ENCODE results near the gene ZNF786.
"Not testable (repeated sequence)": the region's sequence is repeated elsewhere in the genome, so short reads cannot be mapped to it uniquely, and the experiment has no call there.

Gene ZNF786

GRCh38 chr7:149099058-149099457 is 8.5 kb upstream of the ZNF786 start:
- ATAC-seq, result no peak
- H3K27ac Mint-ChIP-seq, result no peak overlapping the region
- peaks cover 2% of the 10 kb centered on the region for H3K36me3 Mint-ChIP-seq
- no peak overlapping the region for H3K4me3 Mint-ChIP-seq
- H3K9me3 Mint-ChIP-seq, result no peaks in the 10 kb centered on the region
- no peaks in the 10 kb centered on the region for H3K27me3 Mint-ChIP-seq
- no peaks in the 10 kb centered on the region for H3K4me1 Mint-ChIP-seq

- H3K4me1 Mint-ChIP-seq, result no peaks in the 10 kb centered on the region
- no peaks in the 10 kb centered on the region for H3K9me3 Mint-ChIP-seq
- no peaks in the 10 kb centered on the region for H3K36me3 Mint-ChIP-seq
- H3K27ac Mint-ChIP-seq, result no peak overlapping the region
- ATAC-seq, result no peak
- no peak overlapping the region for H3K4me3 Mint-ChIP-seq
- no peaks in the 10 kb centered on the region for H3K27me3 Mint-ChIP-seq
Observed at GRCh38 chr7:149097088-149097487, 6.6 kb upstream of the ZNF786 start.

- no peaks in the 10 kb centered on the region for H3K9me3 Mint-ChIP-seq
Observed at GRCh38 chr7:149093228-149093627, 2.7 kb upstream of the ZNF786 start.

GRCh38 chr7:149092244-149092643 is 1.7 kb upstream of the ZNF786 start:
- not testable (repeated sequence) for H3K36me3 Mint-ChIP-seq, ATAC-seq, H3K27me3 Mint-ChIP-seq, H3K9me3 Mint-ChIP-seq
- peak overlapping the region; percentile 37 for H3K4me3 Mint-ChIP-seq
- H3K4me1 Mint-ChIP-seq, result peaks cover 17% of the 10 kb centered on the region
- peak overlapping the region; percentile 89 for H3K27ac Mint-ChIP-seq

More at GRCh38 chr7:149093228-149093627, 2.7 kb upstream of the ZNF786 start:
- no peak for ATAC-seq
- no peaks in the 10 kb centered on the region for H3K36me3 Mint-ChIP-seq
- H3K27me3 Mint-ChIP-seq, result no peaks in the 10 kb centered on the region
- peak overlapping the region; percentile 89 for H3K27ac Mint-ChIP-seq
- no peak overlapping the region for H3K4me3 Mint-ChIP-seq
- peaks cover 12% of the 10 kb centered on the region for H3K4me1 Mint-ChIP-seq

GRCh38 chr7:149087376-149087775 is 3.1 kb downstream of the ZNF786 start:
- no peaks in the 10 kb centered on the region for H3K9me3 Mint-ChIP-seq
- peaks cover 13% of the 10 kb centered on the region for H3K36me3 Mint-ChIP-seq
- no peaks in the 10 kb centered on the region for H3K27me3 Mint-ChIP-seq
- no peak for ATAC-seq
- no peak overlapping the region for H3K27ac Mint-ChIP-seq
- H3K4me3 Mint-ChIP-seq, result no peak overlapping the region
- peaks cover 33% of the 10 kb centered on the region for H3K4me1 Mint-ChIP-seq

- Mint-ChIP-seq H3K27ac (no peak overlapping the region), H3K9me3 (no peaks in the 10 kb centered on the region), H3K27me3 (no peaks in the 10 kb centered on the region), H3K4me1 (peaks cover 28% of the 10 kb centered on the region), H3K36me3 (peaks cover 14% of the 10 kb centered on the region), H3K4me3 (no peak overlapping the region)
- ATAC-seq, result no peak
Observed at GRCh38 chr7:149085866-149086265, 4.7 kb downstream of the ZNF786 start.

GRCh38 chr7:149084407-149084806 is 6.1 kb downstream of the ZNF786 start:
- H3K36me3 Mint-ChIP-seq, result peaks cover 23% of the 10 kb centered on the region
- H3K4me1 Mint-ChIP-seq, result peaks cover 22% of the 10 kb centered on the region
- no peaks in the 10 kb centered on the region for H3K9me3 Mint-ChIP-seq
- H3K27ac Mint-ChIP-seq, result no peak overlapping the region
- H3K4me3 Mint-ChIP-seq, result no peak overlapping the region
- no peak for ATAC-seq
- H3K27me3 Mint-ChIP-seq, result no peaks in the 10 kb centered on the region

- Mint-ChIP-seq H3K36me3 (peaks cover 36% of the 10 kb centered on the region), H3K27ac (no peak overlapping the region), H3K4me3 (no peak overlapping the region), H3K27me3 (no peaks in the 10 kb centered on the region), H3K9me3 (no peaks in the 10 kb centered on the region), H3K4me1 (peaks cover 16% of the 10 kb centered on the region)
- ATAC-seq, result no peak
Observed at GRCh38 chr7:149081914-149082313, 8.6 kb downstream of the ZNF786 start.

GRCh38 chr7:149077594-149077993 is 12.9 kb downstream of the ZNF786 start:
- H3K4me1 Mint-ChIP-seq, result no peaks in the 10 kb centered on the region
- no peak overlapping the region for H3K27ac Mint-ChIP-seq
- no peaks in the 10 kb centered on the region for H3K9me3 Mint-ChIP-seq
- peaks cover 32% of the 10 kb centered on the region for H3K36me3 Mint-ChIP-seq
- no peaks in the 10 kb centered on the region for H3K27me3 Mint-ChIP-seq
- no peak for ATAC-seq
- no peak overlapping the region for H3K4me3 Mint-ChIP-seq

- no peak overlapping the region for H3K27ac Mint-ChIP-seq
- no peak overlapping the region for H3K4me3 Mint-ChIP-seq
- H3K36me3 Mint-ChIP-seq, result peaks cover 46% of the 10 kb centered on the region
- H3K9me3 Mint-ChIP-seq, result no peaks in the 10 kb centered on the region
- H3K4me1 Mint-ChIP-seq, result no peaks in the 10 kb centered on the region
- no peaks in the 10 kb centered on the region for H3K27me3 Mint-ChIP-seq
- ATAC-seq, result no peak
Observed at GRCh38 chr7:149075286-149075685, 15.2 kb downstream of the ZNF786 start.

- no peak for ATAC-seq
Observed at GRCh38 chr7:149074116-149074885, 16.2 kb downstream of the ZNF786 start.

GRCh38 chr7:149072438-149072775 is 18.1 kb downstream of the ZNF786 start:
- ATAC-seq, result no peak
- H3K27ac Mint-ChIP-seq, result no peak overlapping the region
- no peaks in the 10 kb centered on the region for H3K9me3 Mint-ChIP-seq
- no peak overlapping the region for H3K4me3 Mint-ChIP-seq
- H3K36me3 Mint-ChIP-seq, result peaks cover 42% of the 10 kb centered on the region
- H3K4me1 Mint-ChIP-seq, result peaks cover 6% of the 10 kb centered on the region
- no peaks in the 10 kb centered on the region for H3K27me3 Mint-ChIP-seq

More at GRCh38 chr7:149074116-149074885, 16.2 kb downstream of the ZNF786 start:
- H3K27ac Mint-ChIP-seq, result no peak overlapping the region
- H3K9me3 Mint-ChIP-seq, result no peaks in the 10 kb centered on the region
- no peaks in the 10 kb centered on the region for H3K4me1 Mint-ChIP-seq
- no peak overlapping the region for H3K4me3 Mint-ChIP-seq
- peaks cover 45% of the 10 kb centered on the region for H3K36me3 Mint-ChIP-seq
- H3K27me3 Mint-ChIP-seq, result no peaks in the 10 kb centered on the region

GRCh38 chr7:149071641-149072437 is 18.7 kb downstream of the ZNF786 start:
- H3K27ac Mint-ChIP-seq, result no peak overlapping the region
- peak overlapping the region; percentile 7 for H3K4me3 Mint-ChIP-seq
- H3K27me3 Mint-ChIP-seq, result no peaks in the 10 kb centered on the region
- ATAC-seq, result peak; percentile 43
- peaks cover 6% of the 10 kb centered on the region for H3K4me1 Mint-ChIP-seq
- no peaks in the 10 kb centered on the region for H3K9me3 Mint-ChIP-seq
- H3K36me3 Mint-ChIP-seq, result peaks cover 37% of the 10 kb centered on the region

- no peak overlapping the region for H3K27ac Mint-ChIP-seq
- no peaks in the 10 kb centered on the region for H3K27me3 Mint-ChIP-seq
- H3K9me3 Mint-ChIP-seq, result no peaks in the 10 kb centered on the region
- no peak overlapping the region for H3K4me3 Mint-ChIP-seq
- peaks cover 32% of the 10 kb centered on the region for H3K36me3 Mint-ChIP-seq
- ATAC-seq, result no peak
- peaks cover 6% of the 10 kb centered on the region for H3K4me1 Mint-ChIP-seq
Observed at GRCh38 chr7:149071182-149071635, 19.3 kb downstream of the ZNF786 start.

- H3K4me1 Mint-ChIP-seq, result peaks cover 6% of the 10 kb centered on the region
- no peak overlapping the region for H3K27ac Mint-ChIP-seq
- H3K36me3 Mint-ChIP-seq, result peaks cover 32% of the 10 kb centered on the region
- no peak overlapping the region for H3K4me3 Mint-ChIP-seq
- ATAC-seq, result no peak
- H3K27me3 Mint-ChIP-seq, result no peaks in the 10 kb centered on the region
- no peaks in the 10 kb centered on the region for H3K9me3 Mint-ChIP-seq
Observed at GRCh38 chr7:149070372-149071125, 20.0 kb downstream of the ZNF786 start.
